ENCODE results near the gene THSD7B.

DNA sequence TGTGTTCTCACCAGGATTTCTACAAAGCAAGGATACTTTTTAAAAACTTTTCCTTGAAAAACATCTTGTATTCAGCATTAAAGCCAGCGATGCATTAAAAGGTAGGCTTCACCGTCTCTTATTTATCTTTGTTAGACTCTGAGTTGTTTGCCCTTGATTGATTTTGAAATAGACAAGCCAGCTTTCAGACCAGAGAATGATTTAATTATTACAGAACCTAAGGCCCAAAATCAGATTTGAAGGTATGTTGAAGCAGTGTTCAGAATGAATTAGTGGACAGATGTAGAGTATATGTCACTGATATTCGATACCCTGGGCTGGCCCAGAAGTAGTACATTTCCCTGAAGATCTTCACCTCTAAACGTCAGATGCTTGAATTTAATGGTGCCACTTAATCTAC is 136.4 kb downstream of the THSD7B start:
- TF ChIP-seq, protein P1, sequence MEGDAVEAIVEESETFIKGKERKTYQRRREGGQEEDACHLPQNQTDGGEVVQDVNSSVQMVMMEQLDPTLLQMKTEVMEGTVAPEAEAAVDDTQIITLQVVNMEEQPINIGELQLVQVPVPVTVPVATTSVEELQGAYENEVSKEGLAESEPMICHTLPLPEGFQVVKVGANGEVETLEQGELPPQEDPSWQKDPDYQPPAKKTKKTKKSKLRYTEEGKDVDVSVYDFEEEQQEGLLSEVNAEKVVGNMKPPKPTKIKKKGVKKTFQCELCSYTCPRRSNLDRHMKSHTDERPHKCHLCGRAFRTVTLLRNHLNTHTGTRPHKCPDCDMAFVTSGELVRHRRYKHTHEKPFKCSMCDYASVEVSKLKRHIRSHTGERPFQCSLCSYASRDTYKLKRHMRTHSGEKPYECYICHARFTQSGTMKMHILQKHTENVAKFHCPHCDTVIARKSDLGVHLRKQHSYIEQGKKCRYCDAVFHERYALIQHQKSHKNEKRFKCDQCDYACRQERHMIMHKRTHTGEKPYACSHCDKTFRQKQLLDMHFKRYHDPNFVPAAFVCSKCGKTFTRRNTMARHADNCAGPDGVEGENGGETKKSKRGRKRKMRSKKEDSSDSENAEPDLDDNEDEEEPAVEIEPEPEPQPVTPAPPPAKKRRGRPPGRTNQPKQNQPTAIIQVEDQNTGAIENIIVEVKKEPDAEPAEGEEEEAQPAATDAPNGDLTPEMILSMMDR (IDR thresholded peaks at IDR 0.05): no peak
- TF ChIP-seq POLR2A (IDR thresholded peaks at IDR 0.05): no peak
